Lung microvascular endothelial cell (primary cell): ENCODE results near the gene MARK2. TPM values are rescaled to one million over a fixed set of nuclear protein-coding genes. Genes with fewer than 3 reads are reported as not detected.
"Not testable (repeated sequence)": the region's sequence is repeated elsewhere in the genome, so short reads cannot be mapped to it uniquely, and the experiment has no call there.

Source experiments
- DNase-seq, 2 donors: peaks; one replicate each; pipeline versions ENCODE4 v3.0.0 to v3.0.0-alpha.2; 2010; ENCODE audit warnings: low read depth in 2 of 2
- total RNA-seq: library from RNA; depleted of rRNA; stranded (reverse); fragments of >200 nt; gene quantifications from 2 replicates; pipeline ENCODE4 v1.2.1, GENCODE V29; 2014

Gene MARK2
- total RNA-seq, 1 donor from 2014 or later, result 9.9 TPM

GRCh38 chr11:63853476-63853875 is 14.6 kb downstream of the MARK2 start:
- DNase-seq, result peak in 1 of 2 donors; percentile 14

- no peak for DNase-seq
Observed at GRCh38 chr11:63854696-63855095, 15.8 kb downstream of the MARK2 start.

GRCh38 chr11:63855975-63856374 is 17.1 kb downstream of the MARK2 start:
- DNase-seq, result no peak

GRCh38 chr11:63858628-63859550 is 20.0 kb downstream of the MARK2 start:
- DNase-seq, result peak; percentile 29 to 82

- DNase-seq, result peak; percentile 24 to 64
Observed at GRCh38 chr11:63862923-63863322, 24.0 kb downstream of the MARK2 start.

- DNase-seq, result not testable (repeated sequence)
Observed at GRCh38 chr11:63863620-63864019, 24.7 kb downstream of the MARK2 start.

- DNase-seq, result peak in 1 of 2 donors; percentile 40
Observed at GRCh38 chr11:63866211-63866610, 27.3 kb downstream of the MARK2 start.

- no peak for DNase-seq
Observed at GRCh38 chr11:63867511-63867910, 28.6 kb downstream of the MARK2 start.

GRCh38 chr11:63868399-63869064 is 29.6 kb downstream of the MARK2 start:
- DNase-seq, result peak in 1 of 2 donors; percentile 49

- DNase-seq, result no peak
Observed at GRCh38 chr11:63869171-63869591, 30.3 kb downstream of the MARK2 start.

- peak in 1 of 2 donors; percentile 12 for DNase-seq
Observed at GRCh38 chr11:63869683-63870082, 30.8 kb downstream of the MARK2 start.

GRCh38 chr11:63870351-63871140 is 31.6 kb downstream of the MARK2 start:
- DNase-seq, result peak in 1 of 2 donors; percentile 9

- DNase-seq, result peak; percentile 87 to 93
Observed at GRCh38 chr11:63871962-63872799, 33.3 kb downstream of the MARK2 start.

GRCh38 chr11:63872800-63873197 is 33.9 kb downstream of the MARK2 start:
- no peak for DNase-seq

- DNase-seq, result no peak
Observed at GRCh38 chr11:63873311-63873710, 34.4 kb downstream of the MARK2 start.

- no peak for DNase-seq
Observed at GRCh38 chr11:63874511-63874910, 35.6 kb downstream of the MARK2 start.

GRCh38 chr11:63875506-63876065 is 36.7 kb downstream of the MARK2 start:
- DNase-seq, result no peak

GRCh38 chr11:63876616-63877015 is 37.7 kb downstream of the MARK2 start:
- DNase-seq, result no peak

GRCh38 chr11:63877658-63878241 is 38.8 kb downstream of the MARK2 start:
- no peak for DNase-seq
